WTC11 (cell line): ENCODE measurements around the gene HKDC1. TPM values are rescaled to one million over a fixed set of nuclear protein-coding genes. Genes with fewer than 3 reads are reported as not detected.

Source experiments
- total RNA-seq: library from RNA; stranded (reverse); gene quantifications from 3 replicates; pipeline ENCODE4 v1.2.3, GENCODE V29; 2021

The HKDC1 gene
- total RNA-seq, 1 experiment from 2014 or later, result 0.09 TPM

Other genes with a start within 250 kb of the HKDC1 start
- 31.2 to 34.7 TPM (median 33.4 TPM) in 3 replicates for gene KIFBP, start 231.5 kb upstream of the HKDC1 start, total RNA-seq
- 1.2 to 1.4 TPM (median 1.3 TPM) in 3 replicates for gene SRGN, start 132.2 kb upstream of the HKDC1 start, total RNA-seq
- 34.2 to 39.4 TPM (median 37.4 TPM) in 3 replicates for gene VPS26A, start 96.2 kb upstream of the HKDC1 start, total RNA-seq
- 41.2 to 43.7 TPM (median 43.0 TPM) in 3 replicates for gene SUPV3L1, start 40.1 kb upstream of the HKDC1 start, total RNA-seq
- 218 to 220 TPM (median 219 TPM) in 3 replicates for gene HK1, start 58.2 kb downstream of the HKDC1 start, total RNA-seq
- gene TACR2, start 196.6 kb downstream of the HKDC1 start, total RNA-seq, result 0.20 TPM in 1 of 3 replicates, not detected in the others
- gene TSPAN15, start 231.1 kb downstream of the HKDC1 start, total RNA-seq, result 8.3 to 10.4 TPM (median 10.1 TPM) in 3 replicates